SU-DHL-6 (cell line): ENCODE results near the gene LRP1B.
"Not testable (repeated sequence)": the region's sequence is repeated elsewhere in the genome, so short reads cannot be mapped to it uniquely, and the experiment has no call there.

Experiments
- H2AFZ ChIP-seq: fragments of 200-600 bp; sonication (generic); 2 replicates; pipeline ENCODE4 v1.6.1; 2014; ENCODE audit warnings: low read depth, mild to moderate bottlenecking, moderate library complexity, mixed read lengths, antibody characterized with exemption, low read length; ENCODE audit not compliant: severe bottlenecking
- H3F3A ChIP-seq: fragments of 200-600 bp; shearing (Covaris generic); 2 replicates; pipeline ENCODE4 v1.6.0; 2016; ENCODE audit warnings: antibody characterized with exemption, mild to moderate bottlenecking; ENCODE audit not compliant: insufficient read depth
- H3K27ac ChIP-seq: fragments of 200-600 bp; sonication (generic); 2 replicates; pipeline ENCODE4 v1.5.1; 2016; ENCODE audit warnings: low read depth, mild to moderate bottlenecking, low read length, moderate library complexity, mixed read lengths
- H3K27me3 ChIP-seq: fragments of 200-600 bp; sonication (generic), shearing (Covaris generic); 2 replicates; pipeline ENCODE4 v1.6.0; 2014; ENCODE audit warnings: mild to moderate bottlenecking, low read length
- H3K36me3 ChIP-seq: fragments of 200-600 bp; sonication (generic); 2 replicates; pipeline ENCODE4 v1.6.1; 2014; ENCODE audit warnings: mild to moderate bottlenecking, low read length, mixed read lengths
- H3K4me2 ChIP-seq: fragments of 300-600, 200-600 bp; shearing (Covaris generic), sonication (generic); 2 replicates; pipeline ENCODE4 v1.6.0; 2014; ENCODE audit warnings: low read length, low read depth, mild to moderate bottlenecking; ENCODE audit not compliant: poor library complexity, severe bottlenecking
- H3K4me3 ChIP-seq: fragments of 200-600 bp; sonication (generic); 2 replicates; pipeline ENCODE4 v1.5.1; 2014; ENCODE audit warnings: antibody characterized with exemption, low read length, mild to moderate bottlenecking, mixed read lengths; ENCODE audit not compliant: insufficient read depth, poor library complexity, severe bottlenecking
- H3K79me2 ChIP-seq: fragments of 200-600 bp; sonication (generic); 2 replicates; pipeline ENCODE4 v1.6.1; 2014; ENCODE audit warnings: mild to moderate bottlenecking, low read length, moderate library complexity; ENCODE audit not compliant: insufficient read depth
- H3K9ac ChIP-seq: fragments of 200-600 bp; sonication (generic); 2 replicates; pipeline ENCODE4 v1.7.0; 2014; ENCODE audit warnings: mild to moderate bottlenecking, low read length
- H3K9me2 ChIP-seq: fragments of 200-600 bp; sonication (generic); replicated peaks from 2 replicates; pipeline ENCODE4 v1.6.1; 2014; ENCODE audit warnings: low read length; ENCODE audit not compliant: insufficient read depth
- H3K9me3 ChIP-seq: fragments of 200-600 bp; sonication (generic); 2 replicates; pipeline ENCODE4 v1.6.1; 2014; ENCODE audit warnings: low read length, mixed read lengths; ENCODE audit not compliant: insufficient read depth
- H4K20me1 ChIP-seq: fragments of 200-600 bp; sonication (generic); 2 replicates; pipeline ENCODE4 v1.6.1; 2014; ENCODE audit warnings: low read depth, mild to moderate bottlenecking, antibody characterized with exemption, low read length, moderate library complexity, mixed read lengths
- CTCF ChIP-seq: fragments of 200-600 bp; sonication (generic); IDR thresholded peaks from one replicate; pipeline ENCODE4 v1.5.1; 2017; ENCODE audit warnings: antibody characterized with exemption, mild to moderate bottlenecking, low read length, moderate library complexity; ENCODE audit not compliant: insufficient read depth, poor library complexity, severe bottlenecking
- EZH2phosphoT487 ChIP-seq: fragments of 200-600 bp; sonication (generic), shearing (Covaris generic); conservative IDR thresholded peaks from 2 replicates; pipeline ENCODE4 v1.6.1; 2018; ENCODE audit warnings: mild to moderate bottlenecking, antibody characterized with exemption, low read length, moderate library complexity, mixed read lengths

The LRP1B gene

GRCh38 chr2:140552634-140553033 is 1578.2 kb downstream of the LRP1B start:
- H3F3A ChIP-seq: no peaks in the 10 kb centered on the region
- H3K27ac ChIP-seq: no peak overlapping the region
- no peaks in the 10 kb centered on the region for H3K79me2 ChIP-seq
- no peaks in the 10 kb centered on the region for H4K20me1 ChIP-seq
- H3K4me2 ChIP-seq: no peak overlapping the region
- H3K9me2 ChIP-seq: no peaks in the 10 kb centered on the region
- H3K4me3 ChIP-seq: no peak overlapping the region
- no peaks in the 10 kb centered on the region for H3K27me3 ChIP-seq
- H3K9ac ChIP-seq: no peak overlapping the region
- TF ChIP-seq CTCF: no peak
- TF ChIP-seq EZH2phosphoT487: no peak
- H3K36me3 ChIP-seq: no peaks in the 10 kb centered on the region
- H2AFZ ChIP-seq: no peak overlapping the region
- H3K9me3 ChIP-seq: no peaks in the 10 kb centered on the region

- Histone ChIP-seq H3K79me2 (no peaks in the 10 kb centered on the region), H3K9me3 (no peaks in the 10 kb centered on the region), H3K4me2 (no peak overlapping the region), H3K27me3 (no peaks in the 10 kb centered on the region), H3K36me3 (no peaks in the 10 kb centered on the region), H3F3A (no peaks in the 10 kb centered on the region), H3K9ac (no peak overlapping the region), H4K20me1 (no peaks in the 10 kb centered on the region), H3K9me2 (no peaks in the 10 kb centered on the region), H3K27ac (no peak overlapping the region), H3K4me3 (no peak overlapping the region), H2AFZ (no peak overlapping the region)
- TF ChIP-seq EZH2phosphoT487 (no peak), CTCF (no peak)
These were observed 1579.5 kb downstream of the LRP1B start for GRCh38 chr2:140551287-140551686.

- H3K27me3 ChIP-seq: no peaks in the 10 kb centered on the region
- H3K36me3 ChIP-seq: no peaks in the 10 kb centered on the region
- no peak overlapping the region for H3K4me3 ChIP-seq
- H3K9me2 ChIP-seq: no peaks in the 10 kb centered on the region
- H3K9ac ChIP-seq: no peak overlapping the region
- H3K27ac ChIP-seq: no peak overlapping the region
- no peaks in the 10 kb centered on the region for H3K9me3 ChIP-seq
- H3F3A ChIP-seq: no peaks in the 10 kb centered on the region
- no peaks in the 10 kb centered on the region for H4K20me1 ChIP-seq
- no peaks in the 10 kb centered on the region for H3K79me2 ChIP-seq
- no peak overlapping the region for H3K4me2 ChIP-seq
- TF ChIP-seq EZH2phosphoT487 (no peak), CTCF (no peak)
- H2AFZ ChIP-seq: no peak overlapping the region
These were observed 1580.0 kb downstream of the LRP1B start for GRCh38 chr2:140550821-140551220.

GRCh38 chr2:140544769-140545168 is 1586.0 kb downstream of the LRP1B start:
- H2AFZ ChIP-seq, H3K9me2 ChIP-seq, H3K4me3 ChIP-seq, H4K20me1 ChIP-seq, H3F3A ChIP-seq, H3K4me2 ChIP-seq, H3K36me3 ChIP-seq, H3K27ac ChIP-seq, H3K9ac ChIP-seq, H3K9me3 ChIP-seq, H3K79me2 ChIP-seq, H3K27me3 ChIP-seq: not testable (repeated sequence)
